Osteoblast (primary cell): Measurements from ENCODE around the gene GOLGA8T. TPM values are rescaled to one million over a fixed set of nuclear protein-coding genes. Genes with fewer than 3 reads are reported as not detected.
"Not testable (repeated sequence)": the region's sequence is repeated elsewhere in the genome, so short reads cannot be mapped to it uniquely, and the experiment has no call there.

Source experiments
- DNase-seq: peaks from one replicate; pipeline ENCODE4 v3.0.0; 2011; ENCODE audit warnings: low spot score, mixed read lengths; ENCODE audit not compliant: insufficient read length; ENCODE audit errors: missing footprints
- H2AFZ ChIP-seq: 2 replicates; pipeline ENCODE4 v1.6.0; 2011; ENCODE audit warnings: mild to moderate bottlenecking, low read length
- H3K27ac ChIP-seq: 2 replicates; pipeline ENCODE4 v1.5.1; 2011; ENCODE audit warnings: mild to moderate bottlenecking, low read depth, low read length, moderate library complexity
- H3K27me3 ChIP-seq: 2 replicates; pipeline ENCODE4 v1.6.0; 2012; ENCODE audit warnings: mild to moderate bottlenecking, control low read depth, inconsistent platforms, low read length, moderate library complexity; ENCODE audit not compliant: insufficient read depth
- H3K36me3 ChIP-seq: 2 replicates; pipeline ENCODE4 v1.5.1; 2011; ENCODE audit warnings: mild to moderate bottlenecking, low read length, control low read depth, moderate library complexity; ENCODE audit not compliant: insufficient read depth
- H3K4me1 ChIP-seq: 2 replicates; pipeline ENCODE4 v1.5.1; 2011; ENCODE audit warnings: mild to moderate bottlenecking, low read length, control low read depth, moderate library complexity; ENCODE audit not compliant: insufficient read depth
- H3K4me2 ChIP-seq: 2 replicates; pipeline ENCODE4 v1.6.0; 2011; ENCODE audit warnings: mild to moderate bottlenecking, low read length; ENCODE audit not compliant: insufficient read depth
- H3K4me3 ChIP-seq: fragments of 200-600 bp; sonication (generic); 3 replicates; pipeline ENCODE4 v1.5.1; 2012; ENCODE audit warnings: mild to moderate bottlenecking, low read length, inconsistent platforms; ENCODE audit not compliant: insufficient read depth
- H3K79me2 ChIP-seq: 2 replicates; pipeline ENCODE4 v1.6.0; 2012; ENCODE audit warnings: mild to moderate bottlenecking, low read length, control low read depth, inconsistent platforms; ENCODE audit not compliant: insufficient read depth
- H3K9me3 ChIP-seq: 2 replicates; pipeline ENCODE4 v1.5.1; 2011; ENCODE audit warnings: low read depth, low read length, control low read depth
- H4K20me1 ChIP-seq: 2 replicates; pipeline ENCODE4 v1.6.0; 2012; ENCODE audit warnings: mild to moderate bottlenecking, low read length, control low read depth; ENCODE audit not compliant: insufficient read depth
- small RNA-seq: library from RNA; depleted of rRNA; stranded (forward); fragments of <200 nt; gene quantifications from one replicate; pipeline ENCODE3, GENCODE V24; 2012
- total RNA-seq: library from RNA; depleted of rRNA; stranded (reverse); fragments of >200 nt; gene quantifications from 2 replicates; pipeline ENCODE4 v1.2.3, GENCODE V29; 2012

The GOLGA8T gene
- total RNA-seq, 1 donor = not detected

GRCh38 chr15:30185495-30185894, 50.6 kb downstream of the GOLGA8T start:
- H3K36me3 ChIP-seq, H3K4me3 ChIP-seq, H3K79me2 ChIP-seq, H2AFZ ChIP-seq, H3K4me1 ChIP-seq, H3K4me2 ChIP-seq, H4K20me1 ChIP-seq, H3K9me3 ChIP-seq, DNase-seq, H3K27me3 ChIP-seq, H3K27ac ChIP-seq: not testable (repeated sequence)

GRCh38 chr15:30187429-30187828, 52.6 kb downstream of the GOLGA8T start:
- not testable (repeated sequence) for H3K27me3 ChIP-seq, H3K9me3 ChIP-seq, H3K27ac ChIP-seq, H3K36me3 ChIP-seq, H3K79me2 ChIP-seq, H3K4me1 ChIP-seq, DNase-seq, H4K20me1 ChIP-seq, H2AFZ ChIP-seq, H3K4me3 ChIP-seq, H3K4me2 ChIP-seq

GRCh38 chr15:30189754-30190153, 54.9 kb downstream of the GOLGA8T start:
- H3K9me3 ChIP-seq, DNase-seq, H3K4me3 ChIP-seq, H4K20me1 ChIP-seq, H3K36me3 ChIP-seq, H3K27ac ChIP-seq, H3K4me2 ChIP-seq, H2AFZ ChIP-seq, H3K79me2 ChIP-seq, H3K4me1 ChIP-seq, H3K27me3 ChIP-seq: not testable (repeated sequence)

- not testable (repeated sequence) for H3K4me3 ChIP-seq, H3K79me2 ChIP-seq, DNase-seq, H3K27me3 ChIP-seq, H3K4me2 ChIP-seq, H2AFZ ChIP-seq, H4K20me1 ChIP-seq, H3K4me1 ChIP-seq, H3K27ac ChIP-seq, H3K36me3 ChIP-seq, H3K9me3 ChIP-seq
Measured at GRCh38 chr15:30191143-30191542, 56.3 kb downstream of the GOLGA8T start.

GRCh38 chr15:30191639-30192038, 56.8 kb downstream of the GOLGA8T start:
- not testable (repeated sequence) for H4K20me1 ChIP-seq, H3K36me3 ChIP-seq, H3K4me2 ChIP-seq, H3K79me2 ChIP-seq, H3K9me3 ChIP-seq, H2AFZ ChIP-seq, H3K27ac ChIP-seq, H3K27me3 ChIP-seq, DNase-seq, H3K4me3 ChIP-seq, H3K4me1 ChIP-seq

GRCh38 chr15:30192119-30192745, 57.4 kb downstream of the GOLGA8T start:
- H3K79me2 ChIP-seq, H3K4me1 ChIP-seq, H3K4me2 ChIP-seq, DNase-seq, H4K20me1 ChIP-seq, H3K4me3 ChIP-seq, H3K36me3 ChIP-seq, H3K9me3 ChIP-seq, H3K27ac ChIP-seq, H2AFZ ChIP-seq, H3K27me3 ChIP-seq: not testable (repeated sequence)

- H3K36me3 ChIP-seq, H3K9me3 ChIP-seq, H3K27me3 ChIP-seq, H2AFZ ChIP-seq, H3K4me3 ChIP-seq, H3K79me2 ChIP-seq, H4K20me1 ChIP-seq, H3K4me2 ChIP-seq, H3K27ac ChIP-seq, H3K4me1 ChIP-seq, DNase-seq: not testable (repeated sequence)
Measured at GRCh38 chr15:30192892-30193291, 58.0 kb downstream of the GOLGA8T start.

Small RNA genes lying within 50 kb of the gene (small RNA-seq; reads per million reads assigned to genes)
- gene AC120045.2 (not detected), gene RF00096 (not detected), gene RN7SL469P (not detected), gene RN7SL673P (not detected)

Other genes with a start within 250 kb of the GOLGA8T start
- gene GOLGA8J, start 52.1 kb upstream of the GOLGA8T start, total RNA-seq = 0.29 TPM in 1 of 2 replicates, not detected in the other